Inflammatory macrophage treated with lipopolysaccharide for 4 hours (primary cell): ENCODE measurements around the gene MPEG1.

ENCODE experiments used
- DNase-seq: peaks from one replicate; pipeline ENCODE4 v3.0.0-alpha.2; 2020

Gene MPEG1

DNA sequence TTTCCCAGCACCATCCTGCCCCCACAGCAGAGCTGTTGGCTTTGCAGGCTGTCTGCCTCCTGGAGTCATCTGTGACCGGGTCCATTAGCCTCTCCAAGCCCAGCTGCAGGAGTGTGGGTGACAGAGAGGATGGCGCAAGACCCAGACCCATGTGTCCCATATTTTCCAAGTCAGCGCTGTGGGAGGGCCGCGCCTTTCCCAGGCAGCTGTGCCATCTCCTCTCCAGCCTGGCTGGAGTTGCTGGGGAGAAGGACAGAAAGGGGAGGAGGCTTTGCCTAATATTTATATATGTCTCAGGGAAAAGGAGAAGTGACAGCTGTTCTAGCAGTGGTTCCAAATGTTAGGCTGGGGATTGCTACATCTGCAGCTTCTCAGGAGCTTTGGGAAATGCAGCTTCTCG, 25.1 kb downstream of the MPEG1 start:
- DNase-seq = peak; percentile 63

DNA sequence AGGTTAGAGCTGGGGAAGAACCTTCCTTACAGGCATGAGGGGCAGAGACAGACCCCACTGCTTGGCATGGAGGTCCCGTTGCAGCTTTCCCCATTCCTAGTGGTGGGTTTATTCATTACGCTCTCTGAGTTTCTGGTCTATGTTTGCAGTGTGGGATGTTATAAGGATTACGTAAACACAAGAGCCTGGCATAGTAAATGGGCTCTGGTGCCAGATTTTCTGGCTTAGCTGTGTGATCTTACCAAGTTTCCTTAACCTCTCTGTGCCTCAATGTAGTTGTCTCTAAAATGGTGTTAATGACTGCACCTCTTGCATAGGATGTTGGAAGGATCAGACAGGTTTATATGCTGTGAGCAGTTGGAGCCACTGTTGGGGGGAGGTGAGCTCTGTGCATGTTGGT, 25.7 kb downstream of the MPEG1 start:
- no peak for DNase-seq

DNA sequence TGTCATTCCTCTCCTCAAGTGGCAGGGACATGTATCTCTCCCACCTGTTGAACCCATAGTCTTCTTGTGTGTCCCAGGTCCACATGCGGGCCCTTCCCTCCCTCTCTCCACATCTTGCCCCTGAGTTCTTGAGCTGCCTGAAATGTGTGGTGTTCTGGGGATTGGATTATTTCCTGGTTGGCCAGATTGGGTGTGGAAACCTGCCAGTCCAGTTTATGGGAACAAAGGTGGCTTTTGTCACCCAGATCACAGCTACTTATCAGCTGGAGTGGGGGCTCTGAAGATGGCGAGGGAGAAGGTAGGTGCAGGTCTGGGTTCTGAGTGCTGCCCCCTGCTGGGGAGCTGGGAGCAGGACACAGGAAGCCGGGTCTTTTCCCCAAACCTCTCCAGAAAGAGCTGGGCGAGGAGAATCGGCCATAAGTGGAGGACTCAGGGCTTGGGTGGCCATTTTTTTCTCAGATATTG, 26.6 kb downstream of the MPEG1 start:
- no peak for DNase-seq

DNA sequence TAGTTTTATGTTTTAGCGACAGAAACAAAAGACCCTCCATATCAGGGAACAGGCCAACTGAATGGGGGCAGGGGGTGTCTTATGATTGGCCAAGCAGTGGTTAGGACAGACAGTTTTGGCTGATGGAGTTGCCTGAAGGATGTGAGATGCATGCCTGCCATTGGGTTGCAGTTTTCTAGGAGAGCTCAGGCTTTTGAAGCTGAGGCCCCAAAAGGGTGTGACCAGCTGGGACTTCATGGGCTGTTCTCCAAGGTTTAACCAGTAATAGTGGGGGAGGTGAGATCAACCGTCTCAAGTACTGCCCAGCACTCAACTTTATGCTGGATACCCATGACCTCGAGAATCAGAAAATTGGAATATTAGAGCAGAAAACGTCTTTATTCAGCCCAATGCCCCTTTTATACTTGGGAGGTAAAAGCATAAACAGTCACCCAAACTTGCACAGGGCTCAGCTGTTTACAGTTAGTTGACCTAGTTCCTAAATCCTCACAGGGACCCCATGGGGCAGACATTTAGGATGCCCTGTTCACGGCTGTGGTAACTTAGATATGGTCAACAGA, 27.3 kb downstream of the MPEG1 start:
- DNase-seq = no peak

DNA sequence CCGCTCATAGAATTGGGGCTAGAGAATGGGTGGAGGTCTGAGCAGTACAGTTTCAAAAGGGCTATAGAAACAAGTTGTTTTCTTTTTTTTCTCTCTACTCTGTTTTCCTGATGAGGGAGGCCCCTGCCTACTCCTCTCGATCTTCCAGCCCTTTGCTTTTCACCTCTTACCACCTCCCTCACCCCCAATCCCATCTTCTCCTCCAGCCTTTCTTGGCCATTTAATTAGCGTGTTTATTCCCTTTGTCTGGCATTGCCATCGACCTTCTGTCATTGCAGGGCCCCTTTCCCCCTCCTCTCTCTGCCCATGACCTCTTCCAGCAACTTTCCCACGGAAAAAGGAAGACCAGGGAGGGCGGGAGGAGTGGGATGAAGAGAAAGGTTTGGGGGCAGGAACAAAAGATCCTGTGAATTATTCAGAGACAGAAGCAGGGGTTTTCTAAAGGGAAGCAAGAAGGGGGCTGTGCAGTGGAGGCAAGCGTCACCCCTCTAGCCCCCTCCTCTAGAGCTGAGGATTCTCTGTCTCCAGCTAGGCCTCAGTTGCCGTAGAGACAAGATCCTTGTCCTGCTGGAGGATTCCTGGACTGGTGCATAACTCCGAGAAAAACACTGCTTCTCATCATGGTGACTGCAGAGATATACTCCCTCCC, 27.9 kb downstream of the MPEG1 start:
- no peak for DNase-seq

DNA sequence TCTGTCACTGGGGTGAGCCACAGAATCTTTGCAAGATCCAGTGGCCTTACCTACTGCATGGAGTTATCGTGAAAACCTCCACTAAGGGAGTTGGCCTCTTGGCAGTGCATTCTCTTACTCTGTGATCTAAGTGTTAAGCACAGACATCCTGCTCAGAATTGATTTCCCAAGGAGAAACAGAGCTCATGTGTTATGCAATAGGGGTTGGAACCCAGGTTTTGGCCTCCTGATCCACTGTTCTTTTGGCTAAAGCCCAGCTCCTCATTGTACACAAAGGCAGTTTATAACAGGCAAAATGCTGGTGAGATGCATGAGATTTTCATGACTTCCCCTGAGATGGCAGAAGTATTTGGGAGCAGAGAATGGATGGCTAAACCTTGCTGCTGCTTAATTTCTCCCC, 29.0 kb downstream of the MPEG1 start:
- DNase-seq = no peak

DNA sequence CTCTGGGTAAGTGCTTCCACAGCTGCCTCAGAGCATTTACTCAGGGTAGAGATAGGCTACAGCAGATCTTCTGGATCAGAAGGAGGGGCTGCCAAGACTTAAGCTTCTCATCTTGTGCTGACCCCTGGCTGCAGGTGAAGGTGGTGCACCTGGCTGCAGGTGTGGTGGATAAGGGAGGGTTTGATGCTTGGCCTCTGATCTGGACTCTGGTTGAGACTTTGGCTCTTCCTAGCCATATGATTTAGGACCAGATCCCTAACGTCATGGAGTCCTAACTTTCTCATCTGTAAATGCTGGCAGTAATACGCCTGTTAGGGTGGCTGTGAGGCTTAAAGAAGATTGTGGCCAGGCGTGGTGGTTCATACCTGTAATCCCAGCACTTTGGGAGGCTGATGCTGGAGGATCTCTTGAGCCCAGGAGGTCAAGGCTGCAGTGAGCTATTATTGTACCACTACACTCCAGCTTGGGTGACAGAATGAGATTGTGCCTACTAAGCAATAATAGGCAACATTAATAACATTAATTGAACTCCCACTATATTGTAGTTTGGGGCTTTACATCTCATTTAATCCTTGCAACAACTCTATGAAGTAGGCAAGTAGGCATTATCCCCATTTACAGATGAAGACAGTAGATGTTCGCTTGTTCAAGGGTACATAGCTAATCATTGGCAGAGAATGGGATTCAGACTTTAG, 30.1 kb downstream of the MPEG1 start:
- no peak for DNase-seq

DNA sequence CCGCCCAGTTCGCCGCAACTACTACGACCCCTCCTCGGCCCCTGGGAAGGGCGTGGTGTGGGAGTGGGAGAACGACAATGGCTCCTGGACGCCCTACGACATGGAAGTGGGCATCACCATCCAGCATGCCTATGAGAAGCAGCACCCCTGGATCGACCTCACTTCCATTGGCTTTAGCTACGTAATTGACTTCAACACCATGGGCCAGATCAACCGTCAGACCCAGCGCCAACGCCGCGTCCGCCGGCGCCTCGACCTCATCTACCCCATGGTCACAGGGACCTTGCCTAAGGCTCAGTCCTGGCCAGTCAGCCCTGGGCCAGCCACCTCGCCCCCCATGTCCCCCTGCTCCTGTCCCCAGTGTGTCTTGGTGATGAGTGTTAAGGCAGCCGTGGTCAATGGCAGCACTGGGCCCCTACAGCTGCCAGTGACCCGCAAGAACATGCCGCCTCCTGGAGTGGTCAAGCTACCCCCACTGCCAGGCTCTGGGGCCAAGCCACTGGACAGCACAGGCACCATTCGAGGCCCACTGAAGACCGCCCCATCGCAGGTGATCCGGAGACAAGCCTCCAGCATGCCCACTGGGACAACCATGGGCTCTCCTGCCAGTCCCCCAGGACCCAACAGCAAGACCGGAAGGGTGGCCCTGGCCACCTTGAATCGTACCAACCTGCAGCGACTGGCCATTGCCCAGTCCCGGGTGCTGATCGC, 30.8 kb downstream of the MPEG1 start:
- DNase-seq = no peak

DNA sequence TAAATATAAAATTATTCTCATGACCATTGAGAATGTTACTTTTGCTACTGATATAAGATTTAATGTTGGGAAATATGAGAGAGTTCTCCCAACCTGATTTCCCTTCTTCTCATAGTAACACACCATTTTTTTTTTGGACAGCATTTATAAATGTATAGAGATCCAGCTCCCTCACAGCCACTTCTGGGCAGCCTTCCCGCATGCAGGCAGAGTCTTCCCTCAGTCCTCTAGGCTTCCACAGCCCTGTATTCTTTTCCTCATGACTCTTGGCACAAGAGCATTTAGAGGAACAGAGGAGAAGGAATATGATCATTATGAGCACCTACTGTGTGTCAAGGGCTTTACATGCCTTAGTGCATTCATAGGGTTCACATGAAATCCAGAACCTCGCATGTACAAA, 31.8 kb downstream of the MPEG1 start:
- no peak for DNase-seq

DNA sequence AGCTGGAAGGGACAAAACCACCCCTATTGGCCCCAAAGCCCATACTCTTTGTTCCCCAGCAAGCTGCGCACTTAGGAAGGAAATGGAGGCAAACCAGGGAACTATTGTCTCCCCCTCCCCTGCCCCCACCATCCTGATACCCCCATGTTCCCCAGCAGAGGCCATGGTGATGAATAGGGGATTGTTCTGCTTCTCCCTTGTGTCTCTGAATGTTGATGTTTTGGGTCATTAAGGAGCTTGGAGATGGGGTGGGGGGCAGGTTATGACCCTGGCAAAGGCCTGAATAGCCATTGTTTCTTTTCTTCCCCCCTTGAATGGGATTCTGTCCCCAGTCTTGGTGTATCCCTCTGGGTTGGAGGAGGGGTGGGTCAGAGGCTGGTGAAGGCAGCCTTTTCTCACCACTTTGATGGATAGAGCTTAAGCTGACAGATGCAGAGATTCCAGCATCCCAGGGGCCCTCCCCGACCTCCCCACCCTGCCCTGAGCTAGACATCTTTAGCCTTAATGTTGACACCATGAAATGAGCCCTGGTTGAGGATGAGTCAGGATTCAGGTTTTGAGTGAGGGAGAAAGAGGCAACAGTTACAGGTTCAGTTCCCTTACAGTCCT, 32.5 kb downstream of the MPEG1 start:
- no peak for DNase-seq

DNA sequence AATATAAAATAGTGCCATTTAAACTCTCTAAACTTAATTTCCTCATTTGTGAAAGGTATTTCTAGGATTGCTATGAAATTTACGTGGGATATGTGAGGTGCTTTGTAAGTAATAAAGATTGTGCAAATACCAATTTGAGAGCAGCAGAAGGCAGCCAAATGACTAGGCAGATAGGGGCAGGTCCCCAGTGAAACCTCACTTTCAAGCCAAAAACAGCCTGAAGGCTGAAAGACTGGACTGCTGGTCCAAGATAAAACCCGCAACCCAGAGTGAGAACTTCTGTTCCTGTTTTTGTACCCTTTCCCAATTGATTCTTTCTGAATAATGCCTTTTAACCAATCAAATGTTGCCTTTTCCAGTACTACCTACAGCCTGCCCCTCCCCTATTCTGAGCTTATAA, 33.6 kb downstream of the MPEG1 start:
- no peak for DNase-seq

DNA sequence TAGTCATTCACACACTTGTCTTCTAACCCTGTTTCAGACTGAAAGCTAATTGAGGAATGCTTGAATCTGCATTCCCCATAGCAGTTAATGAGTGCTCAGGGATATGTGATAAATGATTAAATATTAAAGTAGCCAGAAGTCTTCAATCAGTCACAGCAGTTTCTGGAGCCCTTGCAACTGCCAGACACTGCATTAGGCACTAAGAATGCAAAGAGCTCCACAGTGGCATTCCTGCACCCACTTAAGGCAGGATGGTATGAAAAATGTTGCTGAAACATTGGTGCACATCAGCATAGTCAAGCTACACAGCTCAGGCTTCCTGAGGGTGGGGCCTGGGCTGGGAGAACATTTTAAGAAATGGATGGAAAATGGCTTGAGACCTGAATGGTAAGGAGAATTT, 34.3 kb downstream of the MPEG1 start:
- no peak for DNase-seq

DNA sequence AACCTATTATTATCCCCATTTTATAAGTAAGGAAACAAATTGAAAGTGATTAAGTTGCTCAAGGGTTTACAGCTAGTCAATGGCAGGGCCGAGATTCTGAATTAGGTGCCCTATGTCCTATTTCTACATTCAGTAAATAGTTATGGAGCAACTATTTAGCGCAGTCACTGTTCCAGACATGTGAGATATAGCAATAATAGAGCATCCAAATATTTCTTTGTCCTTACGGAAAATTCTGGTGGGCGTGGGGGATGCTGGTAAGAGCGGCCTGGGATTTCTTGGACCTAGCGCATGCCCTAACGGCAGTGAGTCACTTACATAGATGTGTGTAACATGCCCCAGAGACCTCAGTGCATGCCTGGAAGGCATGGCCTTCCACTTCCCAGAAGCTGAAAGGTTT, 36.4 kb downstream of the MPEG1 start:
- DNase-seq = no peak

DNA sequence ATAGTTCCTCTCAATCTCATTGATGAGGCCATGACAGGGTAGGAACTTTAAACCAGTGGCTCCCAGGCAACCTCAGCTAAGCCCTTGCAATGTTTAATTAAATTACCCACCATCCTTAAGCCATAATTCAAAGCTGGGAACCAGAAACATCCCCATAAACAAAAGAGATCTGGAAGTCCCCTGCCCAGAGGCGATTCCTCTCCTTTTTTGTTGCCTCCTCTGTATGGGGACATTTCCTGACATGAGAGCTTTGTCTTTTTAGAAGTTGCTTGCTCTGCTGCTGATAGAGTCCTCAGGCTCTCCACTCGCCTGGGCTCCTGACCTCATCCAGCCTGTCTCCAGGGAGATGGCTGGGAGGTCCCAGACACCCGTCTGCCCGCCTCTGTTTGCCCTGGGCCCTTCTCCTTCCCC, 37.6 kb downstream of the MPEG1 start:
- DNase-seq = no peak

DNA sequence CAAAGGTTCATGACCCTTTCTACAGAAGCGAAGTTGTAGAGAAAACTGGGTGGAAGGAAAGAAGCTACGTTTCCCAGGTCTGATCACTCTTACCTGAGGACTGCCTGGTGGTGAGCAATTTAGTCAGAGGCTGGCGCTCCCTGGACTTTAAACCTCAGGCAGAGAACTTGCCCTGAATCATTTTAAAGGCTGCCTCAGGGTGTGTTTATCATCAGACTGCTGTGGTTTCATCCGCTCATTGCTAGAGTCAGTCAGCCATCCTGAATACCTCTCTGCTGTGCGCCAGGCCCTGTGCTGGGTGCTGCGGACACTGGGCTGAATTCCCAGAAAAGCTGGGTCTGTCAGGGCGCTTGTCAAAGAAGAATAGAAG, 38.1 kb downstream of the MPEG1 start:
- no peak for DNase-seq

DNA sequence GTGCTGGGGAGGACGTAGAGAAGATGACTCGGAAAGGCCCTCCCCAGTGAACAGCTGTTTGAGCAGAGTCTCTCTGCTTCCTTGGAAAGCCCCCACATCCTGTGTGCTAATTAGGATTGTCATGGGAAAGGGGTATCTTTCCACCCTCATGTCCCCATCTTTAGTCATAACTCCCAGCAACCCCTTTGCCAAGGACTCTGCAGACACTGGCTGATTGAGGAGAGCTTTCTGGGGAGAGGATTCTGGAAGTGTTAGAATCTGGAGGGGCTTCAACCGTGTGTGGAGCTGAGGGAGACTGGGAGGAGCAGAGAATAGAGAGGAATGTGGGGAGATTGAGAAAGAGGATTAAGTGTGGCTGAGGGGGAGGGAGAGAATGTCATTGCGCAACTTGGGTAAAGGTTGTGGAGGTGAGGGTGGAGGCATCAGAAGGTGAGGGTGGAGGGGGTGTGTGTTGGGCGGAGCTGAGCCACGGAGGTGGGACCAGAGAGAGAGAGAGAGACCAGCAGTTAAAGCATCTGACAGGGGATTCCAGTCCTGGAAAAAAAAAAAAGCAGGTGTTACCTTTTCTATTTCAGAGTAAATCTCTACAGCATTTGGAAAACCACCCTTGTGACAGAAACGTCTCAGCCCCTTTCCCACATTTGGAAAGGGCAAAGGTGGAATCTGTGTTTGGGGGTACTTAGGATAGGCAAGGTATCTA, 38.6 kb downstream of the MPEG1 start:
- DNase-seq = peak; percentile 68

DNA sequence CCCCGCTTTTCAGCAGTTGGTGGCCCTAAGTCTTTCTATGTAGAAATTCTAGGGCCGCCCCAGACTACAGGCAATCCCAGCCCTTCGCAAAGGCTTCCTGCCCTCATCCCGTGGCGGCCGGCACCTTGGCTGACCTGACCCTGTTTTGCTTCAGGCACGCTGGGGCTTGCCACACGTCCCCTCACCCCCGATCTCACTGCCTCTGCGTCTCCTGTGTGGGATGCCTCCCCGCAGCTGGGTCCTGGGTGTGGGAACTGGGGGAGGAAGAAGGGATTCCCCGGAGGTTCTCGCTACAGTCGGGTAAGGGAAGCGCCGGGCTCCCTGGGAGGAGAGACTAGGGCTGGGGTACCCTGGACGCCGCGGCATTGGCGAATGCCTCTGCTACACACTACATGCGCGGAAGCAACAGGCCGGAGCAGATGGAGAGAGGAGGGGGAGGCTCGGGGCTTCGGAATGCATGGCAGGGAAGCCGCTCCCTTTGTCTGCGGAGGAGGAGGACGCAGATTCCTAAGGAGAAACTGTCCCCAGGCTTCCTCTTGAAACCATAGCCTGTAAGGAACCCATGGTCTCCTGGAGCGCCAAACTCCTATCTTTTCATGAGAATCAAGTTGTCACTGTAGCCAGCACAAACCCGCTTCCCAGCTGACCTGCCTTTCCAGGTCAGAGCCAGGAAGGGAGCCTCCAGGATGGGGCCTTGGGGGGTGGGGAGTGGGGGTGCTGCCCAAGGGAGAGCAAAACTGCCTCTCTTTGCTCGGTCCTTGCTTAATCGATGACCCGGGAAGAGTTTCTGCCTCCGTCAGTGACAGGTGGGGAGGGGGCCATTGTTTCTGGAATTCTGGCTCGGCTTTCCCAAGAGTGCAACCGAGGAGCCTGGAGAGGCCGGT, 39.4 kb downstream of the MPEG1 start:
- DNase-seq = peak; percentile 68

DNA sequence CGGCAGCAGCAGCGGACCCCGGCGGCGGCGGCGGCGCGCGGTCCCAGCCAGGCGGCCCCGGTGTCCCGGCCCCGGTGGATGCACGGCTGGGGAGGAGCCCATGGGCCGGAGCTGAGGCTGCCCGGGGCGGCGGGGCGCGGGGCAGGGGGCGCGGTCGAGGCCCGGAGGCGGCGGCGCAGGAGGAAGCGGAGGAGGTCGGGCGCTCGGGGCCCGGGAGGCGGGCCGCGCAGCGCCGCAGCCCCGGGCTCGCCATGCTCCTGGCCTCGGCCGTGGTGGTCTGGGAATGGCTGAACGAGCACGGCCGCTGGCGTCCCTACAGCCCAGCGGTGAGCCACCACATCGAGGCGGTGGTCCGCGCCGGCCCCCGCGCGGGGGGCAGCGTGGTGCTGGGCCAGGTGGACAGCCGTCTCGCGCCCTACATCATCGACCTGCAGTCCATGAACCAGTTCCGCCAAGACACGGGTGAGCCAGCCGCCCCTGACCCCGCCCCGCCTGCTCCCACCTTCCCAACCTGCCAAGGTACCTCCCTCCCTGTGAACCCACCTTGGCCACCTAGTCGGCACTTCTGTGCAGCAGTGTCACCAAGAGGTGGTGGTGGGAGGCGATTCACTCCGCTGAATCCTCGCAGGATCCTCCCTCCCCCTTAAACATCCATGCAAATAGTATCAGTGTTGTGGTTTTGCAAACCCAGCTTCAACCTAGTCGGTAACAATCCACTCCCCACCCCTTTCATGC, 40.2 kb downstream of the MPEG1 start:
- no peak for DNase-seq

DNA sequence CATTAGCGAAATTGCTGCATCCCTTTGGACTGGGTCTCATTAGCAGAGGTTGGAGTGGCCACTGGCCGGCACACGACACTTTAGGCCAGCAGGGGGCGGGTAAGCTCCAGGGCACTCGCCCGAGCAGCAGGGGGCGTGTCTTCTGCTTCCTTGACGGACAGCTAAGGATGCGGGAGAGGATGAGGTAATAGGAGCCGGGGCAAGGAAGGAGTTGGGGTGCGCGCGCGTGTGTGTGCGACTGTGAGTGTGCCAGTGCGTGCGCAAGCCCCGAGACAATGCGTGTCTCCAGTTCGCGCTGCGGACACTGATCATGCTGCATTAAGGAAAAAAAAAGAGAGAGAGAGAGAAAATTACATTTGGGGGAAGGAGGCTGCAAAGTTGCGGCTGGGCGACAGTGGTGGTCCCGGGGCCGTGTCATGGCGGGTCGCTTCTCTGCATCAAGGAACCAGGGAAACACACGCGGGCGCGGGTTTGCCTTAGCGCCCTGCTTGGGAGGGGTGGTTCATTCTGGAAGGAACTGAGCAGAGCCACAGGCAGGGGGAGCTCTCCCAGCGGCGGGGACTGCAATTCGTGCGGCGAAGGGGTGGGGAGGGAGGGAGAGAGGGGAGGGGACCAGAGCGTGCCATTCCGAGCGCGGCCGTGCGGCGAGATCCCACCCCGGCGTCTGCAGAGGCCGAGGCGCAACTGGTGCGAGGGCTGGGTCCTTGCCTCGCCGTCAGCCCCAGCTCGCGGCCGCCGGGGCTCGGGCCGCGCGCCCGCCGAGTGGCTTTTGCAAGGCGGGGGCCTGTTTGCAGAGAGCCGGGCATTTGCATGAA, 41.0 kb downstream of the MPEG1 start, which contains the start of gene DTX4:
DTX4 (plus strand) TSS at position 625 of the 815 bp plus-strand sequence. CDS start 464 bp downstream, outside the sequence.
- peak; percentile 90 for DNase-seq

DNA sequence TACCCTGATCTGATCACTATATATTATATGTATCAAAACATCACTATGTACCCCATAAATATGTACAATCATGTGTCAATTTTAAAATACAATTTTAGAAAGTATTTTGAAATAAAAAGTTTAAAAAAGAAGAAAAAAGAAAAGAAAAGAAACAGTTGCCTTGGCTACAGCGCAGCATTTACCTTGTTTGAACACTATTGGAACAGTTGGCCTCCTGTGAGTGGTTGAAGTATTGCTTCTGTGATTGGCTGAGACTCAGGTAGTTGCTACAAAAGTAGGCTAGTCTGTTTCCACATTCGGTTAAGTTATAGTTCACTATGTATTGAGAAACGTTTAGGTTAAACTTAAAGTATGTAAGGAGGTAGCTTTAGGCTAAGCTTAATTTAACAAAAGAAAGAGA, 48.7 kb downstream of the MPEG1 start:
- DNase-seq = no peak
